KOPT-K1 (cell line): ENCODE results near the gene CCR8.
"Not testable (repeated sequence)": the region's sequence is repeated elsewhere in the genome, so short reads cannot be mapped to it uniquely, and the experiment has no call there.

Experiments used
- H3K27ac ChIP-seq: fragments of 200-600 bp; sonication (generic); 2 replicates; pipeline ENCODE4 v1.5.1; 2016; ENCODE audit warnings: antibody characterized with exemption, mild to moderate bottlenecking, low read depth, low read length; ENCODE audit not compliant: poor library complexity, severe bottlenecking
- H3K36me3 ChIP-seq: fragments of 200-600 bp; sonication (generic); 2 replicates; pipeline ENCODE4 v1.5.1; 2017; ENCODE audit warnings: antibody characterized with exemption, mild to moderate bottlenecking, low read length, moderate library complexity; ENCODE audit not compliant: insufficient read depth
- H3K9me3 ChIP-seq: fragments of 200-600 bp; sonication (generic); 2 replicates; pipeline ENCODE4 v1.5.1; 2017; ENCODE audit warnings: antibody characterized with exemption, low read length, mild to moderate bottlenecking; ENCODE audit not compliant: insufficient read depth, poor library complexity, severe bottlenecking

CCR8 gene

DNA sequence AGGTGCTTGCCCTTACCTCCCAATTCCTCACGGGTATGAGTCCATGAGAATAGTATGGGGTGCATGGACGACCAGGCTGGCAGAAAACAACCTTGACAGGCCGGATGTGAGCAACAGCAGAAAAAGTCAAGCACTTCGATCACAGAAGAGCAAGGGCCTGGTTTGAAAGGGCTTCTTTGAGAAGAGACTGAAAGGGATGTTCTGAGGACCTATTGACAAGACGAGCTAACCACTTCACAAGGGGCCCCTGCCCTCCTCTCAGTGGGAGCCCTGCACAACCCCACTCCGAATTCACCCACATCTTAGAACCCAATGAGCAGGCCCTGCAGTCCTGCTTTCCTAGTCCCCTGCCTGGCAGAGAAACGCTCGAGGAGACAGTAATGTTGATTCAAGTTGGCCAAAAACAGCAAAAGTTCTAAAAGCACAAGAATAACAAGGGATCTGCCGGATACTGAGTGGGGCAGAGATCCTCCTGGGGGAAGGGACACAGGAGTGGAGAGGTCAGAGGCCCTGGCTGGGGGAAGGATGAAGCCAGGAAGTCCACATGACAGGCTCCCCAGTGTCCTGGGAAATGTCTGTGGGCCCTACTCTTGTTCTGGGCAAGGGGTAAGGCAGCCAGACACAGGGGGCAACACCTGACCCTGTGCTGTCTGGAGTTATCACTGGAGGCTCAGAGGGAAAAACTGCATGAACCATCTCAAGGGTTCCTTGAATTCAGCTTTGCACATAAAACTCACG lies 34.9 kb upstream of the CCR8 start:
- no peaks in the 10 kb centered on the region for H3K36me3 ChIP-seq
- peaks cover 23% of the 10 kb centered on the region for H3K9me3 ChIP-seq
- peak overlapping the region; percentile 53 for H3K27ac ChIP-seq

GRCh38 chr3:39295184-39295775 lies 34.2 kb upstream of the CCR8 start:
- no peaks in the 10 kb centered on the region for H3K36me3 ChIP-seq
- H3K9me3 ChIP-seq = peaks cover 30% of the 10 kb centered on the region
- peak overlapping the region; percentile 53 for H3K27ac ChIP-seq

GRCh38 chr3:39296197-39297077 lies 33.1 kb upstream of the CCR8 start:
- no peak overlapping the region for H3K27ac ChIP-seq
- H3K9me3 ChIP-seq = peaks cover 39% of the 10 kb centered on the region
- H3K36me3 ChIP-seq = no peaks in the 10 kb centered on the region

- Histone ChIP-seq H3K36me3 (no peaks in the 10 kb centered on the region), H3K27ac (no peak overlapping the region), H3K9me3 (peaks cover 53% of the 10 kb centered on the region)
These were observed 30.2 kb upstream of the CCR8 start for GRCh38 chr3:39299279-39299678.

- H3K27ac ChIP-seq = no peak overlapping the region
- peaks cover 69% of the 10 kb centered on the region for H3K9me3 ChIP-seq
- no peaks in the 10 kb centered on the region for H3K36me3 ChIP-seq
These were observed 27.3 kb upstream of the CCR8 start for GRCh38 chr3:39302178-39302577.

DNA sequence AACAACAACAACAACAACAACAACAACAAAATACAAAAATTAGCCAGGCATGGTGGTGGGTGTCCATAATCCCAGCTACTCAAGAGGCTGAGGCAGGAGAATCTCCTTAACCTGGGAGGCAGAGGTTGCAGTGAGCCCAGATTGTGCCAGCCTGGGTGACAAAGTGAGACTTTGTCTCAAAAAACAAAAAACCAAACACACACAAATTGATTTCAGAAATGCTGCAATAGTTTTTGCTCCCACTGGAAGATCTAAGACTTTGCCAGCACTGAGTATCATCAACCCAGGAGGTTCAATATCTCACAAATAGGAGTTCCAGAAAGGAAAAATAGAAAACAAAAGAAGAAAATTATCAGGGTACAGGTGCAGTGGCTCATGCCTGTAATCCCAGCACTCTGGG lies 16.2 kb upstream of the CCR8 start:
- H3K9me3 ChIP-seq = peaks cover 10% of the 10 kb centered on the region
- no peaks in the 10 kb centered on the region for H3K36me3 ChIP-seq
- H3K27ac ChIP-seq = no peak overlapping the region

DNA sequence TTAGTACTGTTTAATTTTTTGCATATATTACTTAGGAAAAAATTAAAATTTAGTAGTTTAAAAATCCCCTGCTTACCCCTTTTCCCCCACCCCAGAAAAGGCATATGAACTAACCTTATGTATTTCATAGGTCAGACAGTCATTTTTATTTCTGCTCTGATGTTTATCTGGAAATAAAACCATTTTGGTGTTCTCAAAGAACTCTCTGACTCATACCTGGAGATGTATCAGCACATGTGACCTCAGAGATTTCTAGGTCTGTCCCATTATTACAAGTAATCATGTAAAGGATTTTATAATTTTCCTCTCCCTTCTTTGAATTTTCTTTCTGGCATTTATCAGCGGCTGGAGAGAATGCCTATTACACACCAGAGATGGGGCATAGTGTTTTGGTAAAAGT lies 14.1 kb upstream of the CCR8 start:
- Histone ChIP-seq H3K27ac (no peak overlapping the region), H3K9me3 (peaks cover 10% of the 10 kb centered on the region), H3K36me3 (no peaks in the 10 kb centered on the region)

DNA sequence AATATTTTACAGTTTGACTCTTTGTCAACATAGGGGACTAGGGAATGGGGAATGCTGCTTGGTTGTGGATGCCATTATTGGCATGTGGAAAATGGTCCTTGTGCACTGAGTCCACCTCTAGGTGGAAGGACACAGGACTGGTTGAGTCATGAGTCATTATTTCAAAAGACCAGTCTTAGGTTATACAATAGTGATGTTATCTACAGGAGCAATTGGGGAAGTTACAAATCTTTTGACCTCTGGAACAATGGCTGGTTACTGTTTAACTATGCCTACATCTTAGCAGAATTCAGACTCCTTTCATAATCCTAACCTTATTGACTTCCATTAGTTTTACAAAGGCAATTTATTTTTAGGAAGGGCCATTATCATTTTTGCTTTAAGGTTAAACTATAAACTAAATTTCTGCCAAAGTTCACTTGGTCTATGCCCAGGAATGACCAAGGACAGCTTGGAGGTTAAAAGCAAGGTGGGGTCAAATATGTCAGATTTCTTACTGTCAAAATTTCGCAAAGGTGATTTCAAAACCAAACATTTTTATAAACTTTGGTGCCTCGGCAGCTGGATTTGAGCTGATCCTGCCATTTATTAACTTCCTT lies 11.8 kb upstream of the CCR8 start:
- no peak overlapping the region for H3K27ac ChIP-seq
- peaks cover 10% of the 10 kb centered on the region for H3K9me3 ChIP-seq
- no peaks in the 10 kb centered on the region for H3K36me3 ChIP-seq

DNA sequence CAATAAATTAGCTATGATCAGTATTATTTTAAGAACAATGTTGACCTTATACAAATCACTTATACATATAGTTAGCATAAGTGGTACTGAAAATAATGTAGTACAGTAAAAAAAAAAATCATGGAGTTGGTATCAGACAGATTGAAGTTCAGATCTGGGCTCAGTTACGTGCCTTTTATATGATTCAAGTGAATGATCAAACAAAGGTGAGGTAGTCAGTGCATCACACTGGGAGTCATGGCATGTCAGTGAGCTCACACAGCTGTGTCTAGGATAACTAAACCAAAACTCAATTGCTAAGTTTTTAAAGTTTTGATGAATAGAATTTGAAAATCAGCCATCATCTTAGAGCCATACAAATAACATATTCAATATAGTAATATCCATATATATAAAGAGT lies 11.2 kb upstream of the CCR8 start:
- H3K27ac ChIP-seq = no peak overlapping the region
- H3K36me3 ChIP-seq = no peaks in the 10 kb centered on the region
- peaks cover 10% of the 10 kb centered on the region for H3K9me3 ChIP-seq

DNA sequence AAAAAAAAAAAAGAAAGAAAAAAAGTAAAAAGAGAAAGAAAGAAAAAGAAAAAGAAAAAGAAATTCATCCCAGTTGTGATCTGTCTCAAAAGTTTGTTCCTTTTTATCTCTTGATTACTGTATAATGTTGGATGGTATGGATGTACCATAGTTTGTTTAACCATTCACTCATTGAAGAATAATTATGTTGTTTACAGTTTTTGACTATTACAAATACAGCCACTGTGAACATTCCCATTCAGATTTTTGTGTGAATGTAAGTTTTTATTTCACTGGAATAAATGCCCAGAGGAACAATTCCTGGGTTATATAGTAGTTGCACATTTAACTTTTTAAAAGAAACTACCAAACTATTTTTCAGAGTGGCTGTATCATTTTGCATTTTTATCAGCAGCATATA lies 10.3 kb upstream of the CCR8 start:
- H3K27ac ChIP-seq = no peak overlapping the region
- peaks cover 9% of the 10 kb centered on the region for H3K9me3 ChIP-seq
- H3K36me3 ChIP-seq = no peaks in the 10 kb centered on the region

GRCh38 chr3:39321574-39321983 lies 7.9 kb upstream of the CCR8 start:
- not testable (repeated sequence) for H3K9me3 ChIP-seq, H3K36me3 ChIP-seq
- H3K27ac ChIP-seq = peak overlapping the region; percentile 31

DNA sequence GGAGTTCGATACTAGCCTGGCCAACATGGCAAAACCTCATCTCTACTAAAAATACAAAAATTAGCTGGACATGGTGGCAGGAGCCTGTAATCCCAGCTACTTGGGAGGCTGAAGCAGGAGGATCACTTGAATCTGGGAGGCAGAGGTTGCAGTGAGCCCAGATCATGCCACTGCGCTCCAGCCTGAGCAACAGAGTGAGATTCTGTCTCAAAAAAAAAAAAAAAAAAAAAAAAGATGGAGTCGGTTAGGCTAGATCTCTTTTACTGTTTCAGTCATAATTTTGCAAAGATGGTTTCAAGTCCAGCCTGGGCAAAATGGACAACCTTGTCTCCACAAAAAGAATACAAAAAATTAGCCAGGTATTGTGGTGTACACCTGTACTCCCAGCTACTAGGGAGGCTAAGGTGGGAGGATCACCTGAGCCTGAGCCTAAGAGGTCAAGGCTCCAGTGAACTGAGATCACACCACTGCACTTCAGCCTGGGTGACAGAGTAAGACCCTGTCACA lies 7.2 kb upstream of the CCR8 start:
- not testable (repeated sequence) for H3K36me3 ChIP-seq, H3K9me3 ChIP-seq
- H3K27ac ChIP-seq = peak overlapping the region; percentile 31

- H3K9me3 ChIP-seq = no peaks in the 10 kb centered on the region
- peak overlapping the region; percentile 12 for H3K27ac ChIP-seq
- no peaks in the 10 kb centered on the region for H3K36me3 ChIP-seq
These were observed 6.6 kb upstream of the CCR8 start for GRCh38 chr3:39322936-39323335.

DNA sequence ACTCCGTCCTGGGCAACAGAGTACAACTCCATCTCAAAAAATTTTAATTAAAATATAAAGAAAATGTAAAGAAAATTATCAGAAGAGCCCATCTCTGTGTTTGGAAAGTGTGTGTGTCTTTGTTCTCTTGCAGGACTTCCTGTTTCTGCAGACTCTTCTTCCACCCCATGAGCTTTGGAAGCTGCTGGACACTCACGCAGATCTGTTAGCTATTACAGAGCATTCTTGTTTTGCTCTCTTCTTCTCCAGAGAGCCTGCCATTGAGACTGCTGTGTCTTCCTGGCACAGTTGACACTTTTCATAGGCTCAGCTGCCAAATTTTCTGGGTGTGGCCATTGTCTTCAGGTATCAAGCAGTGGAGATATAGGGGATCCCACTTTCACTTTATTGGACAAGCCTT lies 6.0 kb upstream of the CCR8 start:
- no peaks in the 10 kb centered on the region for H3K9me3 ChIP-seq

DNA sequence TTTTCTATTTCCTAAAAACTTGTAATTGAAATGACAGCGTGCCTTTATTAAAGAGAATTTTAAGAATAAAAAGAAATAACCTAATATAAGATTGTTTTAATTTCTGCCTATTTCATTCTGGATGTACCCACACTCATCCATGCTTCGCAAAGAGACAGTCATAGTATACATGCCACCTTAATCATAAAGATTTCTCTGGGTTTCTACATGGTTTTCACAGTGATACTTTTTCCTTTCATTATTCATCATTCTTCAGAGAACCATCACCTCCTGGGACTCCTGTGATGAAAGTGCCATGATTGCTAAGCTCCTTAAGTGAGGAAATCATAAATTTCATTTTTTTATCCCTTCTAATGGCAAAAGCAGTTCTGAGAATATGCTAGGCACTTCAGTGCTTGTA lies 4.3 kb upstream of the CCR8 start:
- H3K9me3 ChIP-seq = no peaks in the 10 kb centered on the region
- H3K27ac ChIP-seq = no peak overlapping the region
- no peaks in the 10 kb centered on the region for H3K36me3 ChIP-seq

More for the DNA sequence above, 6.0 kb upstream of the CCR8 start:
- H3K36me3 ChIP-seq = no peaks in the 10 kb centered on the region
- H3K27ac ChIP-seq = peak overlapping the region; percentile 12
